Stimulated activated CD4-positive, alpha-beta T cell treated with anti-CD3 and anti-CD28 coated beads, Interleukin-4, amount 100 ng/mL, for 4 hours (primary cell): ENCODE results near the gene PINK1.

Experiments used
- DNase-seq, 2 experiments: peaks; one replicate each; pipeline ENCODE4 v3.0.0-alpha.2; 2020

PINK1 gene

GRCh38 chr1:20611652-20612051, 21.6 kb upstream of the PINK1 start:
- no peak for DNase-seq

- DNase-seq = no peak
Observed at GRCh38 chr1:20612221-20612746, 21.0 kb upstream of the PINK1 start.

GRCh38 chr1:20614131-20614579, 19.1 kb upstream of the PINK1 start:
- DNase-seq = no peak

- no peak for DNase-seq
Observed at GRCh38 chr1:20615946-20616846, 17.1 kb upstream of the PINK1 start.

- no peak for DNase-seq
Observed at GRCh38 chr1:20616847-20617487, 16.3 kb upstream of the PINK1 start.

- DNase-seq = no peak
Observed at GRCh38 chr1:20618550-20618949, 14.7 kb upstream of the PINK1 start.

GRCh38 chr1:20619999-20620398, 13.3 kb upstream of the PINK1 start:
- no peak for DNase-seq

- DNase-seq = no peak
Observed at GRCh38 chr1:20621012-20621411, 12.2 kb upstream of the PINK1 start.

- no peak for DNase-seq
Observed at GRCh38 chr1:20624709-20625108, 8.5 kb upstream of the PINK1 start.

GRCh38 chr1:20625176-20626097, 7.8 kb upstream of the PINK1 start:
- no peak for DNase-seq

- DNase-seq = no peak
Observed at GRCh38 chr1:20626098-20626427, 7.2 kb upstream of the PINK1 start.

GRCh38 chr1:20626524-20626923, 6.7 kb upstream of the PINK1 start:
- no peak for DNase-seq

- DNase-seq = no peak
Observed at GRCh38 chr1:20630729-20631128, 2.5 kb upstream of the PINK1 start.

GRCh38 chr1:20632386-20632785, 872 bp upstream of the PINK1 start:
- DNase-seq = no peak

GRCh38 chr1:20634065-20634593, 871 bp downstream of the PINK1 start:
- no peak for DNase-seq

GRCh38 chr1:20634594-20635084, 1.4 kb downstream of the PINK1 start:
- no peak for DNase-seq

GRCh38 chr1:20636785-20637347, 3.6 kb downstream of the PINK1 start:
- DNase-seq = no peak

GRCh38 chr1:20640183-20640597, 6.9 kb downstream of the PINK1 start:
- peak; percentile 37 to 39 for DNase-seq

GRCh38 chr1:20641975-20642374, 8.7 kb downstream of the PINK1 start:
- DNase-seq = no peak

- DNase-seq = no peak
Observed at GRCh38 chr1:20643080-20643479, 9.8 kb downstream of the PINK1 start.

- DNase-seq = no peak
Observed at GRCh38 chr1:20644416-20644815, 11.2 kb downstream of the PINK1 start.

- DNase-seq = no peak
Observed at GRCh38 chr1:20645414-20645813, 12.2 kb downstream of the PINK1 start.
